ENCODE data around the gene KCTD17. TPM values are rescaled to one million over a fixed set of nuclear protein-coding genes. Genes with fewer than 3 reads are reported as not detected.

The KCTD17 gene
- total RNA-seq, 1 experiment from 2014 or later = 29.4 TPM

DNA sequence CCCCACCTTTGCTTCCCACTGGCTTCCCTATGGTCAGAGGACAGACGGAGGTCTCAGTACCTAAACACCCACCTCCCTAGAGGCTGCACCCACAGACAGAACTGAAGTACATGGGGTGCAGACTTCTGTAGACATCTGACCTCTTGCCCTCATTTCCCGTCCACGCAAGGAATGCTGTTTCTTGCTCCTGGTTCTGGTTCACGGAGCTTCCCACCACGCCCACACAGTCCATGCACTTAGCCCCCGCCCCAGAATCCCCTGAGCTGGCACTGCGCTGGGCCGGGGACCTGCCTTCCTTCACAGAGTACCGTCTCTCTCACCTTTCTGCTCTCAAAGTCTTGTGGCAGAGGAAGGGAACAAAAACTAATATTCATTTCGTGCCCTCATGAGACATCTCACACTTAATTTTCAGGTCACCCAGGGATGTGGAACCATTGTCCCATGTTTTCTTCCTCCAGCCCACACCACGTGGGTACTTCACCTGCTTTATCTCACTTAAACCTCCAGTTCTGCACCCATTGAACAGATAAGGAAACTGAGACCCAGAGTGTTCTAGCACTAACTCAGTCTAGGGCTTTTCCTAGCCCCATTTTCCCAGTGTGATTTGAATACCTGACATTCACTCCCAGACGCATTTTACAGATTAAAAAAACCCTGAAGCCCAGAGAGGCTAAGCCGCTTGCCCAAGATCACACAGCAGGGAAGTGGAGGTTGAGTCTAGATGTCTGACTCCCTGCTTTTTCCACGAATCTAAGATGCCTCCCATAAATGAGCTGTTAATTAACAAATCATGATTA lies 52.3 kb downstream of the KCTD17 start:
- DNase-seq (ENCODE audit: low spot score) = no peak
- Mint-ChIP-seq H3K4me1 (no peaks in the 10 kb centered on the region), H3K27me3 (ENCODE audit: low read depth) (no peaks in the 10 kb centered on the region; the same call in 1 of the 2 replicates), H3K4me3 (no peak overlapping the region), H3K9me3 (no peaks in the 10 kb centered on the region), H3K27ac (no peak overlapping the region), H3K36me3 (no peaks in the 10 kb centered on the region)
- ChIA-PET POLR2A (no interaction called here), CTCF (interaction anchor here (1.1 to 1.5 kb wide), 3 partner anchors 23 to 127 kb away, joined by 3 to 5 read pairs (median 3); no protein-coding TSS in a partner anchor)
- no peak for ATAC-seq
- TF ChIP-seq, protein P1, sequence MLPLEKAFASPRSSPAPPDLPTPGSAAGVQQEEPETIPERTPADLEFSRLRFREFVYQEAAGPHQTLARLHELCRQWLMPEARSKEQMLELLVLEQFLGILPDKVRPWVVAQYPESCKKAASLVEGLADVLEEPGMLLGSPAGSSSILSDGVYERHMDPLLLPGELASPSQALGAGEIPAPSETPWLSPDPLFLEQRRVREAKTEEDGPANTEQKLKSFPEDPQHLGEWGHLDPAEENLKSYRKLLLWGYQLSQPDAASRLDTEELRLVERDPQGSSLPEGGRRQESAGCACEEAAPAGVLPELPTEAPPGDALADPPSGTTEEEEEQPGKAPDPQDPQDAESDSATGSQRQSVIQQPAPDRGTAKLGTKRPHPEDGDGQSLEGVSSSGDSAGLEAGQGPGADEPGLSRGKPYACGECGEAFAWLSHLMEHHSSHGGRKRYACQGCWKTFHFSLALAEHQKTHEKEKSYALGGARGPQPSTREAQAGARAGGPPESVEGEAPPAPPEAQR (CRISPR knock-in tag; IDR thresholded peaks at IDR 0.05) = no peak
- TF ChIP-seq GTF2I (CRISPR knock-in tag; conservative IDR thresholded peaks at IDR 0.05) = peak; percentile 69

DNA sequence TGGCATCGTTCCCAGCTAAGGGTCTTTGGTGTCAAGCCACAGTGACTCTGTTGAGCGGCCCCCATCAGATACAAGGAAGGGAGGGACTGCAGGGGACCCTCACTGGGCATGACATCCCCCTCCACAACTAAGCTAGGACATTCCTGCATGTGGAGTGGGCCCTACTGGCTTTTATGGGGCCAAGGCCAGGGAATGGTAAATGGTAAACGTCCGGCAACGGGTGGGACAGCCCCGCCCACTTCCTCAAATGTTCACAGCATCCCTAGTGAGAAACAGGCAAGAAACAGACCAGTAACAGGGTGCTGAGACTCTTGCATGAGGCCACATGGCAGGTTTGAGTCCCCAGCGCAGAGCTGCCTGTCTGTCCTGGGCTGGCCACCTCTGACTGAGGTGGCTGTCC lies 53.6 kb downstream of the KCTD17 start:
- Mint-ChIP-seq H3K27me3 (ENCODE audit: low read depth) (no peaks in the 10 kb centered on the region), H3K4me3 (no peak overlapping the region), H3K36me3 (no peaks in the 10 kb centered on the region), H3K27ac (no peak overlapping the region), H3K4me1 (no peaks in the 10 kb centered on the region), H3K9me3 (no peaks in the 10 kb centered on the region)
- no peak for ATAC-seq
- ChIA-PET CTCF (interaction anchor here (1.4 to 1.5 kb wide), 2 partner anchors 95 to 128 kb away, joined by 4 to 5 read pairs; no protein-coding TSS in a partner anchor), POLR2A (no interaction called here)
- no peak for DNase-seq (ENCODE audit: low spot score)
- TF ChIP-seq SP1 (CRISPR knock-in tag; conservative IDR thresholded peaks at IDR 0.05) = no peak
- TF ChIP-seq, protein P2, sequence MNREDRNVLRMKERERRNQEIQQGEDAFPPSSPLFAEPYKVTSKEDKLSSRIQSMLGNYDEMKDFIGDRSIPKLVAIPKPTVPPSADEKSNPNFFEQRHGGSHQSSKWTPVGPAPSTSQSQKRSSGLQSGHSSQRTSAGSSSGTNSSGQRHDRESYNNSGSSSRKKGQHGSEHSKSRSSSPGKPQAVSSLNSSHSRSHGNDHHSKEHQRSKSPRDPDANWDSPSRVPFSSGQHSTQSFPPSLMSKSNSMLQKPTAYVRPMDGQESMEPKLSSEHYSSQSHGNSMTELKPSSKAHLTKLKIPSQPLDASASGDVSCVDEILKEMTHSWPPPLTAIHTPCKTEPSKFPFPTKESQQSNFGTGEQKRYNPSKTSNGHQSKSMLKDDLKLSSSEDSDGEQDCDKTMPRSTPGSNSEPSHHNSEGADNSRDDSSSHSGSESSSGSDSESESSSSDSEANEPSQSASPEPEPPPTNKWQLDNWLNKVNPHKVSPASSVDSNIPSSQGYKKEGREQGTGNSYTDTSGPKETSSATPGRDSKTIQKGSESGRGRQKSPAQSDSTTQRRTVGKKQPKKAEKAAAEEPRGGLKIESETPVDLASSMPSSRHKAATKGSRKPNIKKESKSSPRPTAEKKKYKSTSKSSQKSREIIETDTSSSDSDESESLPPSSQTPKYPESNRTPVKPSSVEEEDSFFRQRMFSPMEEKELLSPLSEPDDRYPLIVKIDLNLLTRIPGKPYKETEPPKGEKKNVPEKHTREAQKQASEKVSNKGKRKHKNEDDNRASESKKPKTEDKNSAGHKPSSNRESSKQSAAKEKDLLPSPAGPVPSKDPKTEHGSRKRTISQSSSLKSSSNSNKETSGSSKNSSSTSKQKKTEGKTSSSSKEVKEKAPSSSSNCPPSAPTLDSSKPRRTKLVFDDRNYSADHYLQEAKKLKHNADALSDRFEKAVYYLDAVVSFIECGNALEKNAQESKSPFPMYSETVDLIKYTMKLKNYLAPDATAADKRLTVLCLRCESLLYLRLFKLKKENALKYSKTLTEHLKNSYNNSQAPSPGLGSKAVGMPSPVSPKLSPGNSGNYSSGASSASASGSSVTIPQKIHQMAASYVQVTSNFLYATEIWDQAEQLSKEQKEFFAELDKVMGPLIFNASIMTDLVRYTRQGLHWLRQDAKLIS (CRISPR knock-in tag; IDR thresholded peaks at IDR 0.05; ENCODE audit: borderline replicate concordance) = no peak
- no peak for TF ChIP-seq JUN (CRISPR knock-in tag; IDR thresholded peaks at IDR 0.05)
- no peak for TF ChIP-seq GABPB1 (CRISPR knock-in tag; IDR thresholded peaks at IDR 0.05)
- TF ChIP-seq, protein P3, sequence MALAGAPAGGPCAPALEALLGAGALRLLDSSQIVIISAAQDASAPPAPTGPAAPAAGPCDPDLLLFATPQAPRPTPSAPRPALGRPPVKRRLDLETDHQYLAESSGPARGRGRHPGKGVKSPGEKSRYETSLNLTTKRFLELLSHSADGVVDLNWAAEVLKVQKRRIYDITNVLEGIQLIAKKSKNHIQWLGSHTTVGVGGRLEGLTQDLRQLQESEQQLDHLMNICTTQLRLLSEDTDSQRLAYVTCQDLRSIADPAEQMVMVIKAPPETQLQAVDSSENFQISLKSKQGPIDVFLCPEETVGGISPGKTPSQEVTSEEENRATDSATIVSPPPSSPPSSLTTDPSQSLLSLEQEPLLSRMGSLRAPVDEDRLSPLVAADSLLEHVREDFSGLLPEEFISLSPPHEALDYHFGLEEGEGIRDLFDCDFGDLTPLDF (CRISPR knock-in tag; IDR thresholded peaks at IDR 0.05) = no peak
- TF ChIP-seq, protein P4, sequence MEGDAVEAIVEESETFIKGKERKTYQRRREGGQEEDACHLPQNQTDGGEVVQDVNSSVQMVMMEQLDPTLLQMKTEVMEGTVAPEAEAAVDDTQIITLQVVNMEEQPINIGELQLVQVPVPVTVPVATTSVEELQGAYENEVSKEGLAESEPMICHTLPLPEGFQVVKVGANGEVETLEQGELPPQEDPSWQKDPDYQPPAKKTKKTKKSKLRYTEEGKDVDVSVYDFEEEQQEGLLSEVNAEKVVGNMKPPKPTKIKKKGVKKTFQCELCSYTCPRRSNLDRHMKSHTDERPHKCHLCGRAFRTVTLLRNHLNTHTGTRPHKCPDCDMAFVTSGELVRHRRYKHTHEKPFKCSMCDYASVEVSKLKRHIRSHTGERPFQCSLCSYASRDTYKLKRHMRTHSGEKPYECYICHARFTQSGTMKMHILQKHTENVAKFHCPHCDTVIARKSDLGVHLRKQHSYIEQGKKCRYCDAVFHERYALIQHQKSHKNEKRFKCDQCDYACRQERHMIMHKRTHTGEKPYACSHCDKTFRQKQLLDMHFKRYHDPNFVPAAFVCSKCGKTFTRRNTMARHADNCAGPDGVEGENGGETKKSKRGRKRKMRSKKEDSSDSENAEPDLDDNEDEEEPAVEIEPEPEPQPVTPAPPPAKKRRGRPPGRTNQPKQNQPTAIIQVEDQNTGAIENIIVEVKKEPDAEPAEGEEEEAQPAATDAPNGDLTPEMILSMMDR (IDR thresholded peaks at IDR 0.05) = no peak
- TF ChIP-seq, protein P5, sequence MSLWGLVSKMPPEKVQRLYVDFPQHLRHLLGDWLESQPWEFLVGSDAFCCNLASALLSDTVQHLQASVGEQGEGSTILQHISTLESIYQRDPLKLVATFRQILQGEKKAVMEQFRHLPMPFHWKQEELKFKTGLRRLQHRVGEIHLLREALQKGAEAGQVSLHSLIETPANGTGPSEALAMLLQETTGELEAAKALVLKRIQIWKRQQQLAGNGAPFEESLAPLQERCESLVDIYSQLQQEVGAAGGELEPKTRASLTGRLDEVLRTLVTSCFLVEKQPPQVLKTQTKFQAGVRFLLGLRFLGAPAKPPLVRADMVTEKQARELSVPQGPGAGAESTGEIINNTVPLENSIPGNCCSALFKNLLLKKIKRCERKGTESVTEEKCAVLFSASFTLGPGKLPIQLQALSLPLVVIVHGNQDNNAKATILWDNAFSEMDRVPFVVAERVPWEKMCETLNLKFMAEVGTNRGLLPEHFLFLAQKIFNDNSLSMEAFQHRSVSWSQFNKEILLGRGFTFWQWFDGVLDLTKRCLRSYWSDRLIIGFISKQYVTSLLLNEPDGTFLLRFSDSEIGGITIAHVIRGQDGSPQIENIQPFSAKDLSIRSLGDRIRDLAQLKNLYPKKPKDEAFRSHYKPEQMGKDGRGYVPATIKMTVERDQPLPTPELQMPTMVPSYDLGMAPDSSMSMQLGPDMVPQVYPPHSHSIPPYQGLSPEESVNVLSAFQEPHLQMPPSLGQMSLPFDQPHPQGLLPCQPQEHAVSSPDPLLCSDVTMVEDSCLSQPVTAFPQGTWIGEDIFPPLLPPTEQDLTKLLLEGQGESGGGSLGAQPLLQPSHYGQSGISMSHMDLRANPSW (CRISPR knock-in tag; conservative IDR thresholded peaks at IDR 0.05; ENCODE audit: low read depth) = no peak
- no peak for TF ChIP-seq MYBL2 (CRISPR knock-in tag; IDR thresholded peaks at IDR 0.05)
- TF ChIP-seq, protein P6, sequence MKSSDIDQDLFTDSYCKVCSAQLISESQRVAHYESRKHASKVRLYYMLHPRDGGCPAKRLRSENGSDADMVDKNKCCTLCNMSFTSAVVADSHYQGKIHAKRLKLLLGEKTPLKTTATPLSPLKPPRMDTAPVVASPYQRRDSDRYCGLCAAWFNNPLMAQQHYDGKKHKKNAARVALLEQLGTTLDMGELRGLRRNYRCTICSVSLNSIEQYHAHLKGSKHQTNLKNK (CRISPR knock-in tag; IDR thresholded peaks at IDR 0.05) = no peak
- no peak for TF ChIP-seq EMX1 (CRISPR knock-in tag; IDR thresholded peaks at IDR 0.05)
- no peak for TF ChIP-seq NFYB (CRISPR knock-in tag; conservative IDR thresholded peaks at IDR 0.05; ENCODE audit: low read depth)
- no peak for TF ChIP-seq FOXJ3 (CRISPR knock-in tag; IDR thresholded peaks at IDR 0.05; ENCODE audit: borderline replicate concordance)
- no peak for TF ChIP-seq ZNF317 (CRISPR knock-in tag; IDR thresholded peaks at IDR 0.05; ENCODE audit: borderline replicate concordance, low read depth)

Data from WTC11 (cell line).